Panc1 (cell line): ENCODE data around the gene POLN.

Experiments used
- POLR2AphosphoS5 ChIP-seq: IDR thresholded peaks from 2 replicates; pipeline ENCODE4 v1.6.1; 2012; ENCODE audit warnings: mild to moderate bottlenecking, low read depth, low read length, moderate library complexity
- SIN3A ChIP-seq: IDR thresholded peaks from 2 replicates; pipeline ENCODE4 v1.6.1; 2012; ENCODE audit warnings: low read depth, mild to moderate bottlenecking, low read length, moderate library complexity, borderline replicate concordance; ENCODE audit not compliant: insufficient read depth
- TCF7L2 ChIP-seq: IDR thresholded peaks from 2 replicates; pipeline ENCODE4 v1.6.1; 2011; ENCODE audit warnings: mild to moderate bottlenecking, low read depth, low read length, inconsistent platforms
- TF ChIP-seq, protein P1 (sequence below): fragments of 450-650 bp; IDR thresholded peaks from 2 replicates; pipeline ENCODE4 v1.5.1; 2017; ENCODE audit warnings: mild to moderate bottlenecking
- TF ChIP-seq, protein P2 (sequence below), 2 experiments: IDR thresholded peaks; 2 replicates each; pipeline ENCODE4 v1.6.1; 2011 to 2012; ENCODE audit warnings: low read depth in 2 of 2, control low read depth in 1 of 2, low read length in 1 of 2, mild to moderate bottlenecking in 1 of 2, moderate library complexity in 1 of 2; ENCODE audit not compliant: insufficient read depth in 1 of 2

DNA sequence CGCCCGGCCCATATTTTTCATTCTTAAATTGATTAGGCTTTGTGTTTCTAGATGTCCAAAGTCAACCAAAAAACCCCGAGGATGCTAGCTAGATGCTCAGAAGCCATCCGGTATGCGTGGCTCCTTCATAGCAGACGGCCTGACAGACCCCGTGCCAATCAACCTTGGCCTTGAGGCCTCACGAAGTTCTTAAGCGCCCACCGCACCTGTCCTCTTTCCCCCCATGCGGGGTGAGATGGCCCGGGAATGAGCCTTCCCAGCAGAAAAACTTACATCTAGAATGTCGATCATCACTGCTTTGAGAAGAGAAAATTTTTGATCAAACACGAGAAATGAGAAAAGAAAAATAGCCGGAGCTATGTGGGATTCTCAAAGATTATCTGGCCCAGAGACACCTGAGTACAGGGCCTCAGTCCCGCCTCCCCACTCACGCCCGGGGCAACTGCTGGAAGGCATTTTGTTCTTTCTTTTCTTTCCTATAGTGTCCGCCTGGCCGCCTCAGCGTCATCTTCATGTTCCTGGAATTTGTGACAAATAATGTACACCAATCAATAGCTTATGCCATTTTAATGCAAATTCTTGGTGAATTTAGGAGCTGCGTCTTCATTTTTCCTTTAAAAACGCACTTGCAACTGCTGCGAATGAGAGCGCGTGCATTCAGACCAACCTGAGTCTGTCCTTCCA lies 184.4 kb downstream of the POLN start:
- TF ChIP-seq, protein P1, sequence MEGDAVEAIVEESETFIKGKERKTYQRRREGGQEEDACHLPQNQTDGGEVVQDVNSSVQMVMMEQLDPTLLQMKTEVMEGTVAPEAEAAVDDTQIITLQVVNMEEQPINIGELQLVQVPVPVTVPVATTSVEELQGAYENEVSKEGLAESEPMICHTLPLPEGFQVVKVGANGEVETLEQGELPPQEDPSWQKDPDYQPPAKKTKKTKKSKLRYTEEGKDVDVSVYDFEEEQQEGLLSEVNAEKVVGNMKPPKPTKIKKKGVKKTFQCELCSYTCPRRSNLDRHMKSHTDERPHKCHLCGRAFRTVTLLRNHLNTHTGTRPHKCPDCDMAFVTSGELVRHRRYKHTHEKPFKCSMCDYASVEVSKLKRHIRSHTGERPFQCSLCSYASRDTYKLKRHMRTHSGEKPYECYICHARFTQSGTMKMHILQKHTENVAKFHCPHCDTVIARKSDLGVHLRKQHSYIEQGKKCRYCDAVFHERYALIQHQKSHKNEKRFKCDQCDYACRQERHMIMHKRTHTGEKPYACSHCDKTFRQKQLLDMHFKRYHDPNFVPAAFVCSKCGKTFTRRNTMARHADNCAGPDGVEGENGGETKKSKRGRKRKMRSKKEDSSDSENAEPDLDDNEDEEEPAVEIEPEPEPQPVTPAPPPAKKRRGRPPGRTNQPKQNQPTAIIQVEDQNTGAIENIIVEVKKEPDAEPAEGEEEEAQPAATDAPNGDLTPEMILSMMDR, result no peak
- TF ChIP-seq POLR2AphosphoS5 (no peak), SIN3A (no peak), TCF7L2 (no peak)
- TF ChIP-seq, protein P2, sequence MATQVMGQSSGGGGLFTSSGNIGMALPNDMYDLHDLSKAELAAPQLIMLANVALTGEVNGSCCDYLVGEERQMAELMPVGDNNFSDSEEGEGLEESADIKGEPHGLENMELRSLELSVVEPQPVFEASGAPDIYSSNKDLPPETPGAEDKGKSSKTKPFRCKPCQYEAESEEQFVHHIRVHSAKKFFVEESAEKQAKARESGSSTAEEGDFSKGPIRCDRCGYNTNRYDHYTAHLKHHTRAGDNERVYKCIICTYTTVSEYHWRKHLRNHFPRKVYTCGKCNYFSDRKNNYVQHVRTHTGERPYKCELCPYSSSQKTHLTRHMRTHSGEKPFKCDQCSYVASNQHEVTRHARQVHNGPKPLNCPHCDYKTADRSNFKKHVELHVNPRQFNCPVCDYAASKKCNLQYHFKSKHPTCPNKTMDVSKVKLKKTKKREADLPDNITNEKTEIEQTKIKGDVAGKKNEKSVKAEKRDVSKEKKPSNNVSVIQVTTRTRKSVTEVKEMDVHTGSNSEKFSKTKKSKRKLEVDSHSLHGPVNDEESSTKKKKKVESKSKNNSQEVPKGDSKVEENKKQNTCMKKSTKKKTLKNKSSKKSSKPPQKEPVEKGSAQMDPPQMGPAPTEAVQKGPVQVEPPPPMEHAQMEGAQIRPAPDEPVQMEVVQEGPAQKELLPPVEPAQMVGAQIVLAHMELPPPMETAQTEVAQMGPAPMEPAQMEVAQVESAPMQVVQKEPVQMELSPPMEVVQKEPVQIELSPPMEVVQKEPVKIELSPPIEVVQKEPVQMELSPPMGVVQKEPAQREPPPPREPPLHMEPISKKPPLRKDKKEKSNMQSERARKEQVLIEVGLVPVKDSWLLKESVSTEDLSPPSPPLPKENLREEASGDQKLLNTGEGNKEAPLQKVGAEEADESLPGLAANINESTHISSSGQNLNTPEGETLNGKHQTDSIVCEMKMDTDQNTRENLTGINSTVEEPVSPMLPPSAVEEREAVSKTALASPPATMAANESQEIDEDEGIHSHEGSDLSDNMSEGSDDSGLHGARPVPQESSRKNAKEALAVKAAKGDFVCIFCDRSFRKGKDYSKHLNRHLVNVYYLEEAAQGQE (IDR thresholded peaks at IDR 0.05; ENCODE audit: insufficient read depth in 1 of 2, low read depth in 2 of 2, low read length in 1 of 2), result no peak
